ENCODE measurements around the gene ZNF469.

The ZNF469 gene

DNA sequence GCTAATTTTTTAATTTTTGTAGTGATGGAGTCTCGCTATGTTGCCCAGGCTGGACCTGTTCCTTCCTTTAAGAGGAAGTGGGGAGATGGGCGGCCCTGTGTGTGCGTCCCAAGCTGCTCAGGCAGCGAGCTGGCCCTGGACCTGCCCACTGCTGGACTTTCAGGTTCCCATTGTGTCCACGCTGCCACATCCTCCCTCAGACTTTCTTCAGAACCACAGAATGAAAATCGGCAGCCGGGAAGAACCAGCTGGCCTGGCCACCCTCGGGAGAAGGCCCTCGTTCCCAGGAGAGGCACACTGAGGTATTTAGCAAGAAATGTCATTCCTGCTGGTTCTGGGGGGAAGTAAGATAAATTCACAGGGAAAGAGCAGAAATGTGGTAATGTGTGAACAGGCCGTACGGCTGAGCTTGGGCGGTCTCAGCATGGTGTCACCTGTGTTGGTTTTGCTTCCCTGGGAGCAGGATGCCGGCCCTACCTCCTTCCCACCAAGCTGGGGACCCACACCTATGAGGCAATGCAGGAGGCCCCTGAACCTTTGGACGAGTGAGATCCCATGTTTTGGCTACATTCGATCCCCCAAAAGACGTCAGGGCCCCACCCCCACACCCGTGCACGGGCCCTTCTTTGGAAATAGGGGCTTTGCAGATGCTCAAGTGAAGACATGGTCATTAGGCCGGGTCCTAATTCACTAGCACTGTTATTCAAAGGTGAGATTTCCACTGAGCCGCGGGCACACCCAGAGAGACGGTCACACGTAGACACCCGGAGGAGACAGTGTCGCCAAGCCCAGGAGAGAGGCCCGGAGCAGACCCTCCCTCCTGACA is 35.9 kb upstream of the ZNF469 start:
- DNase-seq (ENCODE audit: low read depth), result no peak

DNA sequence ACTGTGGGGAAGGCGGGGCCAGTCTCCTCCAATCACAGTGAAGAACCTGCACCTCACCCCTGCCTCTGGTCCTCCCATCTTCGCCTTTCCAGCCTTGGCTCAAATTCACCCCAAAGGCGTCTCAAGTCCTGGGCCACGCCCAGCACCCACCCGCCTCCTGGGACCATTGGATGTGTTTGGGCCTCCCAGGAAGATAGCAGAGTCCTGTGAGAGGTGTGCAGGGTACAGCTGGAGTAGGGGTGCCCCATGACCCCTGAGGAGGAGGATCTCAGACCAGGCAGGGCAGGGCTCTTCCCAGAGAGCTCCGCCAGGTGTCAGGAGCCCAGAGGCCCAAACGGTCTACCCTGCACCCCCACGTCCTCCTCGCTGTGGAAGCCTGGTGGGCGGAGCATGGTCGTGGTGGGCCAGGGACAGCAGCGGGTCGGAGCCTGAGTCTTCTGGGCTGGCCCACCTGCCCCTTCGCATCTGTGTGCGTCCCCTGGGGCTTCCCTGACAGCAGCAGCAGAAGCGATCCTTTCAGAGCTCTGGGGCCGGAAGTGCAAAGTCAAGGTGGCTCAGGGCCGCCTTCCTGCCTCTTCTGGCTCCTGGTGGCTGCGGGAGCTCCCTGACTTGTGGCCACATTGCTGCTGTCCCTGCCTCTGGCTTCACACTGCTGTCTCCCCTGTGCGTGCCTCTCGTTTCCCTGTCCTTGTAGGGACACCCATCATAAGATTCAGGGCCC is 34.9 kb upstream of the ZNF469 start:
- no peak for DNase-seq (ENCODE audit: low read depth)

DNA sequence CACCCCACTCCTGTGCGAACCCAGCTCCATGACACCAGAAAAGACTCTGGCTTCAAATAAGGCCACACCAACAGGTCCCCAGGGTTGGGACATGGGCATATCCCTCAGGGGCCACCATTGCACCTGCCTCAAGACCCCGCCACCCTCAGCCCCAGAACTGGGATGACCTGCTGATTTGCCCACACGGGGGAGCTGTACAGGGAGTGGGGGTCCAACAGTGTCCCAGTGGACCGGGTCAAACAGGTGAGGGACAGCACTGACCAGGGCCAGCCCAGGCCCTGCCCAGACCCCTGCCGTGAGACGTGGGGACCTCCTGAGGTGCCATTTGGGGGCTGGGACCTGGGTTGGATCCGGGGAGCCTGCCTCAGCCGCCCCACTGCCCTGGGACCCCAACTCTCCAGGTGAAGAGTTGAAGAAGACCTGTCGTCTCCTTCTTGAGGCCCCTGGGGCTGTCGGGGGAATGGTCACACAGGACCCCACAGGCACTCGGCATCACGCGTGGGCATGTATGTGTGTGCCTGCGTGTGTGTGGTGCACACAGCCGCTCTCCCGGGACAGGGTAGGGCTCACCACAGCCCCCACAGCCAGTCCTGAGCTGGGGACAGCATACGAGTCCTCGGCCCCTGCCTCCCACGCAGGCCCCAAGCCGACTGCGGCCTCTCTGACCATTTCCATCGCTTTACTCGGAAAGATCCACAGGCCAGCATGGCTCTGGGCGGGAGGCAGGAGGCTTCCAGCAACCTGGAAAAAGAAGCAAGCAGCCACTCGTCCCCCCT is 34.2 kb upstream of the ZNF469 start:
- DNase-seq (ENCODE audit: low read depth), result no peak

DNA sequence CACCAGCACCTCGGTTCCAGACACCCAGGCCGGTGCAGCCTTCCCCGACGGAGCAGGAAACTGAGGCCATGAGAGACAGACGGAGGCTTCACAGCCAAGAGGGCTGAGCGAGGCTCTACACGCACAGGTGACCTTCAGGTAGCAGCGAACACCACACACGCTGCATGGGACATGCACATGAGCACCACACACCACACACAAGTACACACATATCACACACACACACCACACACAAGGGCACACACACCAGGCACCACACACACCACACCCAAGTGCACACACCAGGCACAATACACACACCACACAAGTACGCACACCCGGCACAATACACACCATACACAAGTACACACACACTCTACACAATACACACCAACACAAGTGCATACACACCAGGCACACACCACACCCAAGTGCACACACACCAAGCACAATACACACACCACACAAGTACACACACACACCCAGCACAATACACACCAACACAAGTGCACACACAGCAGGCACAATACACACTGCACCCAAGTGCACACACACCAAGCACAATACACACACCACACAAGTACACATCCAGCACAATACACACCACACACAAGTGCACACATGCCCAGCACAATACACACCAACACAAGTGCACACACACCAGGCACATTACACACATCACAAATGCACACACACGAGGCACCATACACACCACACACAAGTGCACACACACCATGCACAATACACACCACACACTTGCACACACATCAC is 33.4 kb upstream of the ZNF469 start:
- DNase-seq (ENCODE audit: low read depth), result no peak

DNA sequence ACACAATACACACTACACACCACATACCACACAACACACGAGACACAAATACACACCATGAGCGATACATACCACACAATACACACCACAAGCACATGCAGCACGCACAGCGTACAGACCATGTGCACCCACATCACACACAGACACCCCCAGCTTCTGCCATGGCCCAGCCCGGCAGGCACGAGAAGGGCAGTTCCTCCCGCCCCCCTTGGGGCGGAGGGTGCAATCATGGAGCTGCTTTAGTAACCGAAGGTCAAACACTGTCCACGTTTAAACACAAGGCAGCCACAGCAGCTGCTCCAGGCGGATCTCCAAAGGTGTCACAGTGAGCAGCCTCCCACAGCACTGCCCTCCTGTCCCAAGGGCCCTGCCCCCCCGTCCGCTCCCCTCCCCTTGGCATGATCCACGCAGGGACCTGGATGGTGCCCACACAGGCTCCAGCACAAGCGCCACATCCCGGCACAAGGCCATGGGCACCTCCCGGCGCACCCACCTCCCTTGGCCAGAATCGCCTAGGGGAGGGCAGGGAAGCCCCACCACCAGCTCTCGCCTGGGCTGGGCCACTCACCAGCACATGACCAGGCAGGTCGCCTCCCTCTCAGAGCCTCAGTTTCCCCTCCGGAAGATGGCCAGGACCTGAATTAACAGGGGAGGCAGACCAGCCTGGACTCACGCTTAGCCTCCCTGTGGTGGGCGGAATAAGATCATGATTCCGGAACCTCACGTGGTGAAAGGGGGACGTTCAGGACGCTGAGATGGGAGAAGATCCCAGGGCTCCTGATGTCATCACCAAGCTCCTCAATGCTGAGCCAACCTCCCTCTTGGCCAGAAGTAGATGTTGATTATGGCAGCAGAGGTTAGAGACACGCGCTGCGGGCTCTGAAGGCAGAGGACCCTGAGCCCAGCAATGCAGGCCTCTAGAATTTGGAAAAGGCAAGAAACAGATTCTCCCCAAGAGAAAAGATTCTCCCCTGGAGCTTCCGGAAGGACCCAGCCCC is 32.6 kb upstream of the ZNF469 start:
- DNase-seq (ENCODE audit: low read depth), result no peak

DNA sequence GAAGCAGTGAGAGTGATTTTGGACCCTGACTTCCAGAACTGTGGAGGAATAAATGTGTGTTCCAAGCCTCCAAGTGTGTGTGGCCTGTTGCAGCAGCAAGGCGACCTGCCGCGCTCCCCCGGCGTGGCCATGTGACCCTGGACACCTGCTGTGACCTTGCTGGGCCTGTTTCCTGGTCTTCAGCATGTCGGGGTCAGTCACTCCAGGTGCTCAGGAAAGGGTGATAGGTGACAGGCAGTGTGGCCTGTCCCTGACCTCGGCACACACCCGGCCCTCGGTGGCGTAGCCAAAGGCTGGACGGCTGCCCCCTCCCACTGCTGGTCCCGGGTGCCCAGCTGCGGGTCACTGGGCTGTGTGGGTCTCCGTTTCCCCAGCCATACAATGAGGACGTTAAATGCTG is 31.8 kb upstream of the ZNF469 start:
- DNase-seq (ENCODE audit: low read depth), result no peak

DNA sequence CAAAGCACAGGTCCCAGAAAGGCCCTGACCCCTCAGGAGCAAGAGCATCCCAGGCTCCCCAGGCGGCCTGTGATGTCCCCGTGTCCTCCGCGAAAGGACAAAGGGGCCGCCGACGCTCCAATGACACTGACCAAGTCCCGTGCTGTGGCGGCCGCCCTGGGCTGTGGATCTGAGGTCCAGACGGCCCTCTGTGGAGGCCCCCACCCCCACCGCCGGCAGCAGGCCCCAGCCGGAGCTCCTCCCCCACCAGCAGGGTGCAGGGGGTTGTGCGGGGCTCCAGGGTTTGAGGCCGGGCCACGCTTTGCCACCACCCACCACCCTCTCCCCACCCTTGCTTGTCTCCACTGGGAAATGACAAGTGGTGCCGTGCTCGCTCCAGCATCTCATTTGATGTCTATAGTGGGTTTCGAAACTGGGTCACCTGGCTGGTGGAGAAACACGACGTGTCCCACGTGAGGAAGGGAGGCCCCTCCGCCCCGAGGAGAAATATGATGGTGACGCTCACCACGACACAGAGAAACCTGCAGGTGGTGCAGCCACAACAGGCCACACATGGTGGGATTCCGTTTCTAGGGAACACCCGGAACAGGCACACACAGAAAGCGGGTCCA is 31.2 kb upstream of the ZNF469 start:
- no peak for DNase-seq (ENCODE audit: low read depth)

DNA sequence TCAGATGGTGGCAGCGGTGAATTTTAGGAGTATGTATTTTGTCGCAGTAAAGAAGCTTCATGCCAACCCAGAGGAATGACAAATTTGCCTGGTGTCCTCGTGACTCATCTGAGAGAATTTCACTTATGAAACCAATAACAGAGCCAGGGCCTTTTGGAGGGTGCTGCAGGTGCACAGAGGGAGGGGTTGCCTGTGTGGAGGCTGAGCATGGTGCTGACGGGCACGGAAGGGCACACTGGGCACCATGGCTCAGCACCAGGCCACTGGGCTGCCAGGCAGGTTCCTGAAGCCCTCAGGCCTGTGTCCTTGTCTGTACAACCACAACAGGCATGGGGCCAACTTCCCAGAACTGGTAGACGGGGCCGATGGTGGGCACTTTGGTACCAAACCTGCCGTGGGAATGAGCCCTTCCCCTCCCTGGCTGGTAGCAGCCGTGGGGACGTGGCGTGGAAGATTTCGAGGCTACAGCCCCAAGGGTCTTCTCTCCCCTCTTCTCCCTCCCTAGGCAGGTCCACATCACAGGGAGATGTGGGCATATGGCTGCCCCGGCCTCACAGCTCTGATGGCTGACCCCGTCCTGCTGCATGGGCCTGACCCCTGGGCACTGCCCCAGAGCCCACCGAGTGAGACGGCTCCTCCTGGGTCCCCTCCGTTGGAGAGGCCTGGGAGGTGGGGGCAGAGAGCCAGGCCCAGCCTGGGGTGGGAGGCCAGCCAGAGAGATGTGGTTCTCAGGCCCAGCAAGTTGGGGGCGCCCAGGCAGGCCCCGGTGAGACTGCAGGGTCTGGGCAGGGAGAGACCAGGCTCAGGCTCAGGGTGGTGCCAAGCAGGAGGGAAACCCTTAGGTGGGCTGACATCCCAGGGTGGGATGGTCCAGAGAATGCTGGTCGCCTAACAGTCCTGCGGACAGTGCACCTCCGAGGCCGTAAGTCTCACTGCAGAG is 30.2 kb upstream of the ZNF469 start:
- no peak for DNase-seq (ENCODE audit: low read depth)

DNA sequence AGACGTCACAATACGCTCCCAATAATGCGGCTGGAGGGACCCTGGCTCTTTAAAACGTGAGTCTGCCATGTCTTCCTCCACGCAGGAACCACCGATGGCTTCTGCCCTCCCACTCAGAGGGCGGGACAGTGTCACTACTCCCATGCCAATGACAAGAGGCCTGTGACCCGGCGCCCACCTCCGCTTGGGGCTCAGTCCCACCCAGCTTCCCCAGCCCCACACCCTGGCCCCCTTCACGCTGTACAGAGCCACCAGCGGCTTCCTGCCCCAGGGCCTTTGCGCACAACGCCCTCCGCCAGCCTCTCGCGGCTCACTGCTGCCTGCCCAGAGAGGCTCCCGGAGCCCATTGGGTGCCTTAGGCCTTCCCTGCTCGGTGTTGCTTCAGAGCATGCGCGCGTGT is 29.5 kb upstream of the ZNF469 start:
- no peak for DNase-seq (ENCODE audit: low read depth)

DNA sequence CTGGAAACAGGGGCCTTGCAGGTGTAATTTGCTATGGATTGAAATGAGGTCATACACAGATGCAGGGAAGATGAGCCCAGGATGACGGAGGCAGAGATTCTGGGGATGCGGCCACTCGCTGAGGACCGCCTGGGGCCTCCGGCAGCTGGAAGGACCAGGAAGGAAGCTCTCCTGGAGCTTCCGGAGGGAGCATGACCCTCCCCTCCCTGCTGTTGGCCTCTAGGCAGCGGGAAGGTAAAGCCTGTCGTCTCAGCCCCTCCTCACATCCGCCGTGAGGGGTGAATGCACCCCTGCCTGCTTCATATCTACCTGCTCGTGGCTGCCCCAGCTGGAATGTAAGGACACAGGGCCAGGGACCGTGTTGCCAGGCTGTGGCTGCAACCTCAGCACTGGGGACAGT is 29.1 kb upstream of the ZNF469 start:
- no peak for DNase-seq (ENCODE audit: low read depth)

DNA sequence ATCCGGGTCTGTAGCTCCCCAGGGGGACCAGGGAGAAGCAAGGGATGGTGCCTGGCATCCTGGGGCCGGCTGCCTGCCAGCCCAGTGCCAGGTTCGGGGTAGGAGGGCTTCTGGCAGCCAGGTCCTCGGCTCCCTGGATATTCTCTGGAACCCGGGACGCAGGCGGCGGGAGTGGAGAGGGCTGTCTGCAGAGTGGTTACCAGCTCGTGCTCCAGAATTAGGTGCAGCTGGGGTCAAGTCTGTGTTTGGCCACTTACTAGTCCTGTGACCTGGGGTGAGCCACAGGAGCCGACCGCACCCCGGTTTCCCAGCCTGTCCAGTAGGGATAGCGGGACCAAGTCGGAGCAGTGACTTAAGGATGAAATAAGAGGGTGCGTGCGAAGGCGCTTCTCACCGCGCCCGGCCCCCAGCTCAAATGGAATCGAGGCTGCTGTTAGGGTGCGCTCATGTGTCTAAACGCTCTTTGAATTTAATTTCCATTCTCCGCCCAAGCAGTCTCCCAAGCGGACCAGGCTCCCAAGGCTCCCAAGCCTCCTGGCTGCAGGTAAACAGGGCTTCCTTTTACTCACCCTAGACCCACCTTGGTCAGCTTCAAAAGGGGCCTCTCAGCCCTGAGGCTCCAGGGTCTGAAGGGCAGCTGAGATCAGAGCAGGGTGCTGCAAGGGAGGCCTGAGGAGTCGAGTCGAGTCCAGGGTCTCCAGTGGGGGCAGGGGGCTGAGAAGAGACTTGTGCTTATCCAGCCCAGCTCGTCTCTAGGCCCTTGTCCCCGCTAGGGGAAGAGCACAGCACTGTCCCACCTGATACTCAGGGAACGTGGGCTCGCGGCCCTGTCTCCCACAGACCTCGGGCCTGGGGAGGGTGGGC is 28.3 kb upstream of the ZNF469 start:
- DNase-seq (ENCODE audit: low read depth), result no peak

DNA sequence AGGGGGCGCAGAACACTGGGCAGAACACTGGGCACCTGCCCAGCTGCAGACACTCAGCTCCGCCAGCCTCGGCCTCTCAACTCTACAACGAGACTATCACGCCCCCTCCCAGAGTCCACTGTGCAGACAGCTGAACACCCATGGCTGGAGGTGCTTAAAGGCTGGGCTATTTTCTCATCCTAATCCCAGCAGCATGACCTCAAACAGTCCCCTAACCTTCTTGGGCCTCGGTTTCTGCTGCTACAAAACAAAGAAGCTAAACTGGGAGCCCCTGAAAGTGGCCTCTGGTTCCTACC is 27.7 kb upstream of the ZNF469 start:
- no peak for DNase-seq (ENCODE audit: low read depth)

DNA sequence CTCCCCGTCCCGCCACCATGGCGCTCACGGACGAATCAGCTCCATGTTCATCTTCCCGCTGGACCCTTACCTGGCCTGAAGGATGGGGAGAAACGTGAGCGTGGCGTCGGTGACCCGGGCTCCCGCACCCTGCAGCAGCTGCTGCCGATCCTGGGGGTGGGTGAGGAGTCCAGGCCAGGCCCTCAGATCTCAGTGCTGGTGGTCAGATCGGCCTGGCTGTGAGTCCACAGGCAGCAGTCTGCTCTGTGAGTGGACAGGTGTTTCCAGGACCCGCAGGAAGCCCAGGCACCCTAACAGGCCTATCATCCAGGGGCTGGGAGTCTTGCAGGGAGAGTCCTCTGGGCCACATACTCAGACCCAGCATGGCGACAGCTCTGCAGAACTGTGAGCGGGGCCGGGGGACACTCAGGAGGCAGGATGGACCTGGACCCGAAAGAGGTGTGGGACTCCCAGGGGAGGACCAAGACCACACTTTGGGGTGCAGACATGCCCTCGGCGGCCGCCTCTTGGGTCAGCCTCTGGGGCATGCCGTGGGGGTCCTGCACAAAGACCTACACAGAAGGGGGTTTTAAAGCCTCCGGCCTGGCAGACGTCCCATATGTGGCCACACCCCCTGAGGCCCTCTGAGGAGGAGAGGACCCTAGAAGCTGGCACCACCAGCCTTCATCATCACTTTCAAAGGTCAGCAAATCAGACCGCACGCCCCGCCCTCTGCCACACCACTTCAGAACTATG is 27.2 kb upstream of the ZNF469 start:
- DNase-seq (ENCODE audit: low read depth), result no peak

DNA sequence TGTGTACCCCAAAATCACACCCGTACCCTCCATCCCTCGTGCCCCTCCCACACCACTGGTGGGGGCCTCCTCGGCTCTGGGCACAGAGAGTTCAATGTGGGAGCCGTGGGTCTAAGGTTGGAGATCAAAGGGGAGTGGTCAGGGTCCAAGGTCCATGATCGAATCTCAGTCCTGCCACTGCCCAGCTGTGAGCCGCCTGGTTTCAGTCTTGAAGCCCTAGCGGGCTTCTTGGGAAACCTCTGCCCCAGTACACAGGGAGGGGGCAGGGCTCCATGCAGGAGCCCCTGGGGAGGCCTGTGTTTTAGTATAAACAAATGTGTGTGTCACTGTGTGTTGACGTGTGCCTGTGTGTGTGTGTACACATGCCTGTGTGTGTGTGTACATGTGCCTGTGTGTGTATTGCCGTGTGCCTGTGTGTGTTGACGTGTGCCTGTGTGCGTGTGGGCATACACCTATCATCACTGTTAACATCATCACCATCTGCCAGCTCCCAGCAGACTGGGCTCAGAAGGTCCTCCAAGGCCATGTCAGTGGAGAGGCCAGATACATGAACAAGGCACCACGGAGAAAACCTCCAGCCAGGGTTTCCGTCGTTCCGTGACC is 26.5 kb upstream of the ZNF469 start:
- no peak for DNase-seq (ENCODE audit: low read depth)

DNA sequence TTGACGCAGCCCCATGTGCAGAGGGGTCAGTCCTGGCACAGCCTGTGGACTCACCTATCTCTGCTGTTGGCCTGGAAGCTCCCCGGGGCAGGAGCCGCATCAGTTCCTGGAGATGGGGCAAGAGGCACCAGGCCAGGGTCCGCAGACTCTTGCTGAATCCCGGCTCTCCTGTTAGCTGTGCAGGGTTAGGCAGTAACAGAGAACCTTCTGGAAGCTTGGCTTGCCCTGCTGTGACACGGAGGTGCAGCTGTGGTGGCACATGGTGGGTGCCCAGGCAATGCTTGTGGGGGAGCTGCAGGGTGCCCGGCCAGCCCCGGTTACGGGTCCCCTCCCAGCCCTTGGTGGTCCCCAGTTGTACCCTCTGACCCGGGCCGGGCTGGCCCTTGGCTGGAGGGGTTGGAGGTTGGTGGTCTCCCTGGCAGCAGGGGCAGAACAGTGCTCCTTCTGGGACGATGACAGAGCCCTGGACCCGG is 26.0 kb upstream of the ZNF469 start:
- DNase-seq (ENCODE audit: low read depth), result no peak

DNA sequence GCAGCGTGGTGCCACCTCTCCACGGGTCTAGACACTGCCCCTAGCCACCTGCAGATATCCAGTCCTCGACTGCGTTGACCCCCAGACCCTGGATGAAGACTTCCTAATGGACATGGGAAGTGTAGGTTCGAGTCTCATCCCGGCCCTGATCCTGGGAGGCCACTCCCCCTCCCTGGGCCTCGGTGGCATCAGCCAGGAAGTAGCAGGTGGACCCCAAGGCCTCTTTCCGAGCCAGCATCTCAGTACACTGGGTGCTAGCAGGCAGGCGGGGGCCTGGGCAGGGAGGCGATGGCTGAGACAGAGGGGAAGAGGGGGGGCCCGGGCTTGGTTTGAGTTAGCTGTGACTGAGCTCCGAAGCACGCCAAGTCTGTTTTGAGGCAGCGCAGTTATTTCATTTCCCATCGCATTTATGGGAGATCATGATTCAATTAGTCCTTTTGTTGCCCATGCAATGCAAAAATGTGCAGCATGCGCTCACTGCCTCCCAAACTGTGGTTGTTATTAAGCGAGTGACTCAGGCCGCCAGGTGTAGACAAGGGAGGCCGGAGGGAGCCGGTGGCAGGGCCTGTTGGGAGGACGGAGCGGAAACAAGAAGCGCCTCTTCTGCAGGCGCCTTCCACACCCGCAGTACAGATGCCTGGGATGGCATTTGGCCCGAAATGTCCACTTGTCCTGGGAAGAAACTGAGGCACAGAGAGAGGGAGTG is 25.3 kb upstream of the ZNF469 start:
- no peak for DNase-seq (ENCODE audit: low read depth)

DNA sequence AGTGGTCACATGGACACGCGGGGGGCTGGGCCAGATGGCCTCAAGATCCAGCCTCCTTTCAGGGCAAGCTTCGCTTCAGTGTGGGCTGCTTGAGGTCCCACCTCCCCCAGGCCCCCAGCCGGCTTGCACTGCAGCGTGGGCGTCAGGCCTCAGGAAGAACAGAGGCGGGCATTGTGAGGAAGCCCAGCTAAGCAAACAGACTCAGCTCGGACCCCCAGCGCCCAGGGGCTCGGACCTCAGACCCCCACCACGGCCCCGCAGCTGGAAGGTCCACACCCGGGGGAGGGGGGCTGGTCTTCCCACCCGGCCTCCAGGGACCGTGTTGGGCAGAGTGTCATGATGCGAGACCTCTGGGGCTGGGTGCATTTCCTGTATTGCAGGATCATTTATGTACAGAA is 24.7 kb upstream of the ZNF469 start:
- no peak for DNase-seq (ENCODE audit: low read depth)

Measured in activated gamma-delta T cell treated with anti-CD3 and anti-CD28 coated beads, Interleukin-2, amount 50 U/mL, for 16 hours (primary cell).